ENCODE results near the gene FETUB. TPM values are rescaled to one million over a fixed set of nuclear protein-coding genes. Genes with fewer than 3 reads are reported as not detected.

FETUB gene
- total and polyA plus RNA-seq, 2 donors (not counting 3 experiments of a cell fraction or from before 2014, with no cell fraction given): not detected

DNA sequence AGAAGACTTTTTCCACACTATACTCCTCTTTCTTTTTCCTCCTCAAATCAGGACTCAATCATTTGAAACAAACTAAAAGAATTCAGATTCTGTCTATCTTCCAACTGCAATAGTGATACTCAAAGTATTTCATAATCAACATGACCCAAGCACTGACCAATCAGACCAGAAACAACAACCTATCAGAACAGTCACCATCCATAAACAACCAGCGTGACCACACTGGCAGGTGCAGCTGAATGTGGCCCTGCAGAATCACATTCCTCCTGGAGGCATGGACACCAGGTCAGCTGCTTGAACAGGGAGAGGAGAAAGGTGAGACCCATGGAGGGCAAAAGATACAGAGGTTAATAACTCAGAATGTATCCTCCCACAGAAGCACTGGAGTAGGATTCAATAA lies 39.0 kb downstream of the FETUB start:
- FAIRE-seq (no peak), DNase-seq (ENCODE audit: low read depth, low spot score) (no peak)
- H3K9me3 ChIP-seq (replicated peaks; ENCODE audit: control insufficient read depth, insufficient read depth, low read length): no peaks in the 10 kb centered on the region
- dilution Hi-C loops (cut with MboI; ENCODE audit: extremely low pct_ligation_motif_present, low sequenced_read_pairs): no loop called here
- H3K9ac ChIP-seq (replicated peaks; ENCODE audit: extremely low read depth, insufficient read depth, low read length): no peak overlapping the region
- H2AFZ ChIP-seq (ENCODE audit: low read depth, low read length): no peak overlapping the region
- no peak overlapping the region for H3K4me2 ChIP-seq (ENCODE audit: insufficient read depth, low read length)
- no TSS peak for BruUV-seq (replicated peaks)
- H3K27ac ChIP-seq (ENCODE audit: insufficient read depth, low read depth, low read length): no peak overlapping the region
- no peaks in the 10 kb centered on the region for H3K9me1 ChIP-seq (replicated peaks; ENCODE audit: control insufficient read depth, extremely low read depth, insufficient read depth, low read length)
- intact Hi-C loops (cut with micrococcal nuclease): no loop called here
- peaks cover 0 to 5% of the 10 kb centered on the region in 2 experiments for H3K27me3 ChIP-seq (ENCODE audit: control insufficient read depth in 2 of 2, insufficient read depth in 2 of 2, low read length in 2 of 2)
- H4K20me1 ChIP-seq (replicated peaks; ENCODE audit: control insufficient read depth, extremely low read depth, insufficient read depth, low read length): no peaks in the 10 kb centered on the region
- no peaks in the 10 kb centered on the region for H3K4me1 ChIP-seq (ENCODE audit: control insufficient read depth, extremely low read depth, insufficient read depth, low read length)
- no peaks in the 10 kb centered on the region for H3K79me2 ChIP-seq (ENCODE audit: control insufficient read depth, insufficient read depth, low read length)
- H3K4me3 ChIP-seq (replicated peaks in 1 of 3; ENCODE audit: insufficient read depth in 1 of 3, low read depth in 1 of 3, low read length in 3 of 3): no peak overlapping the region
- POLR2A ChIA-PET: no interaction called here
- CTCF ChIA-PET: no interaction called here
- no peak for TF ChIP-seq POLR2AphosphoS5 (IDR thresholded peaks at IDR 0.05; ENCODE audit: insufficient read depth, low read depth, low read length)
- TF ChIP-seq GATA2 (IDR thresholded peaks at IDR 0.05; ENCODE audit: insufficient read depth, insufficient read length, low read depth, low read length): no peak
- no peak for TF ChIP-seq JUN (IDR thresholded peaks at IDR 0.05; ENCODE audit: borderline replicate concordance, insufficient read depth, insufficient read length, low read depth)
- no peak for TF ChIP-seq MYC (IDR thresholded peaks at IDR 0.05; ENCODE audit: low read depth, low read length)
- TF ChIP-seq EZH2 (IDR thresholded peaks at IDR 0.05; ENCODE audit: borderline replicate concordance, low read depth, low read length, severe bottlenecking): no peak
- TF ChIP-seq, protein P1, sequence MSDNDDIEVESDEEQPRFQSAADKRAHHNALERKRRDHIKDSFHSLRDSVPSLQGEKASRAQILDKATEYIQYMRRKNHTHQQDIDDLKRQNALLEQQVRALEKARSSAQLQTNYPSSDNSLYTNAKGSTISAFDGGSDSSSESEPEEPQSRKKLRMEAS (IDR thresholded peaks at IDR 0.05; ENCODE audit: insufficient read depth, insufficient read length): no peak
- TF ChIP-seq POLR2A (IDR thresholded peaks at IDR 0.05; ENCODE audit: low read depth, low read length): no peak
- TF ChIP-seq, protein P2, sequence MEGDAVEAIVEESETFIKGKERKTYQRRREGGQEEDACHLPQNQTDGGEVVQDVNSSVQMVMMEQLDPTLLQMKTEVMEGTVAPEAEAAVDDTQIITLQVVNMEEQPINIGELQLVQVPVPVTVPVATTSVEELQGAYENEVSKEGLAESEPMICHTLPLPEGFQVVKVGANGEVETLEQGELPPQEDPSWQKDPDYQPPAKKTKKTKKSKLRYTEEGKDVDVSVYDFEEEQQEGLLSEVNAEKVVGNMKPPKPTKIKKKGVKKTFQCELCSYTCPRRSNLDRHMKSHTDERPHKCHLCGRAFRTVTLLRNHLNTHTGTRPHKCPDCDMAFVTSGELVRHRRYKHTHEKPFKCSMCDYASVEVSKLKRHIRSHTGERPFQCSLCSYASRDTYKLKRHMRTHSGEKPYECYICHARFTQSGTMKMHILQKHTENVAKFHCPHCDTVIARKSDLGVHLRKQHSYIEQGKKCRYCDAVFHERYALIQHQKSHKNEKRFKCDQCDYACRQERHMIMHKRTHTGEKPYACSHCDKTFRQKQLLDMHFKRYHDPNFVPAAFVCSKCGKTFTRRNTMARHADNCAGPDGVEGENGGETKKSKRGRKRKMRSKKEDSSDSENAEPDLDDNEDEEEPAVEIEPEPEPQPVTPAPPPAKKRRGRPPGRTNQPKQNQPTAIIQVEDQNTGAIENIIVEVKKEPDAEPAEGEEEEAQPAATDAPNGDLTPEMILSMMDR (IDR thresholded peaks at IDR 0.05; ENCODE audit: extremely low read depth in 1 of 2, insufficient read depth in 1 of 2, low read depth in 1 of 2, low read length in 2 of 2): no peak
- TF ChIP-seq FOS (IDR thresholded peaks at IDR 0.05; ENCODE audit: borderline replicate concordance, insufficient read depth, low read length): no peak
- no peaks in the 10 kb centered on the region for H3K36me3 ChIP-seq (ENCODE audit: control insufficient read depth in 2 of 2, extremely low read depth in 1 of 2, insufficient read depth in 2 of 2, low read length in 2 of 2)

All from endothelial cell of umbilical vein (primary cell).